RWPE1 (cell line): ENCODE results near the gene ANKRD49.

Source experiments
- CTCF ChIA-PET: fragments of 350-600 bp; sonication (Branson Sonifier 250); formaldehyde crosslinking; extraction: SDS; loops from one replicate; lab custom pipeline; 2021; lab: Yijun Ruan, JAX
- POLR2A ChIA-PET: fragments of 400-600 bp; formaldehyde crosslinking; extraction: SDS; loops from one replicate; lab custom pipeline; 2020; ENCODE audit warnings: antibody characterized with exemption; ENCODE audit not compliant: low non-redundant PET; lab: Yijun Ruan, JAX
- DNase-seq: peaks from one replicate; pipeline ENCODE4 v3.0.0; 2012; ENCODE audit warnings: low spot score
- H3K27ac ChIP-seq: fragments of 450-650 bp; 2 replicates; pipeline ENCODE4 v1.5.1; 2017
- TF ChIP-seq, protein P1 (sequence below): fragments of 450-650 bp; conservative IDR thresholded peaks from 2 replicates; pipeline ENCODE4 v1.5.1; 2017; ENCODE audit warnings: low read depth, mild to moderate bottlenecking

Gene ANKRD49

DNA sequence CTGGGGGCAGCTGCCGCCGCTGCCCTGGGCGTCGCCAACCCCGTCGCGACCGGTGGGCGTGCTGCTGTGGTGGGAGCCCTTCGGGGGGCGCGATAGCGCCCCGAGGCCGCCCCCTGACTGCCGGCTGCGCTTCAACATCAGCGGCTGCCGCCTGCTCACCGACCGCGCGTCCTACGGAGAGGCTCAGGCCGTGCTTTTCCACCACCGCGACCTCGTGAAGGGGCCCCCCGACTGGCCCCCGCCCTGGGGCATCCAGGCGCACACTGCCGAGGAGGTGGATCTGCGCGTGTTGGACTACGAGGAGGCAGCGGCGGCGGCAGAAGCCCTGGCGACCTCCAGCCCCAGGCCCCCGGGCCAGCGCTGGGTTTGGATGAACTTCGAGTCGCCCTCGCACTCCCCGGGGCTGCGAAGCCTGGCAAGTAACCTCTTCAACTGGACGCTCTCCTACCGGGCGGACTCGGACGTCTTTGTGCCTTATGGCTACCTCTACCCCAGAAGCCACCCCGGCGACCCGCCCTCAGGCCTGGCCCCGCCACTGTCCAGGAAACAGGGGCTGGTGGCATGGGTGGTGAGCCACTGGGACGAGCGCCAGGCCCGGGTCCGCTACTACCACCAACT lies 51.0 kb downstream of the ANKRD49 start:
- POLR2A ChIA-PET, result no interaction called here
- CTCF ChIA-PET, result no interaction called here
- peak overlapping the region; percentile 93 for H3K27ac ChIP-seq
- TF ChIP-seq, protein P1, sequence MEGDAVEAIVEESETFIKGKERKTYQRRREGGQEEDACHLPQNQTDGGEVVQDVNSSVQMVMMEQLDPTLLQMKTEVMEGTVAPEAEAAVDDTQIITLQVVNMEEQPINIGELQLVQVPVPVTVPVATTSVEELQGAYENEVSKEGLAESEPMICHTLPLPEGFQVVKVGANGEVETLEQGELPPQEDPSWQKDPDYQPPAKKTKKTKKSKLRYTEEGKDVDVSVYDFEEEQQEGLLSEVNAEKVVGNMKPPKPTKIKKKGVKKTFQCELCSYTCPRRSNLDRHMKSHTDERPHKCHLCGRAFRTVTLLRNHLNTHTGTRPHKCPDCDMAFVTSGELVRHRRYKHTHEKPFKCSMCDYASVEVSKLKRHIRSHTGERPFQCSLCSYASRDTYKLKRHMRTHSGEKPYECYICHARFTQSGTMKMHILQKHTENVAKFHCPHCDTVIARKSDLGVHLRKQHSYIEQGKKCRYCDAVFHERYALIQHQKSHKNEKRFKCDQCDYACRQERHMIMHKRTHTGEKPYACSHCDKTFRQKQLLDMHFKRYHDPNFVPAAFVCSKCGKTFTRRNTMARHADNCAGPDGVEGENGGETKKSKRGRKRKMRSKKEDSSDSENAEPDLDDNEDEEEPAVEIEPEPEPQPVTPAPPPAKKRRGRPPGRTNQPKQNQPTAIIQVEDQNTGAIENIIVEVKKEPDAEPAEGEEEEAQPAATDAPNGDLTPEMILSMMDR, result no peak
- DNase-seq, result no peak

DNA sequence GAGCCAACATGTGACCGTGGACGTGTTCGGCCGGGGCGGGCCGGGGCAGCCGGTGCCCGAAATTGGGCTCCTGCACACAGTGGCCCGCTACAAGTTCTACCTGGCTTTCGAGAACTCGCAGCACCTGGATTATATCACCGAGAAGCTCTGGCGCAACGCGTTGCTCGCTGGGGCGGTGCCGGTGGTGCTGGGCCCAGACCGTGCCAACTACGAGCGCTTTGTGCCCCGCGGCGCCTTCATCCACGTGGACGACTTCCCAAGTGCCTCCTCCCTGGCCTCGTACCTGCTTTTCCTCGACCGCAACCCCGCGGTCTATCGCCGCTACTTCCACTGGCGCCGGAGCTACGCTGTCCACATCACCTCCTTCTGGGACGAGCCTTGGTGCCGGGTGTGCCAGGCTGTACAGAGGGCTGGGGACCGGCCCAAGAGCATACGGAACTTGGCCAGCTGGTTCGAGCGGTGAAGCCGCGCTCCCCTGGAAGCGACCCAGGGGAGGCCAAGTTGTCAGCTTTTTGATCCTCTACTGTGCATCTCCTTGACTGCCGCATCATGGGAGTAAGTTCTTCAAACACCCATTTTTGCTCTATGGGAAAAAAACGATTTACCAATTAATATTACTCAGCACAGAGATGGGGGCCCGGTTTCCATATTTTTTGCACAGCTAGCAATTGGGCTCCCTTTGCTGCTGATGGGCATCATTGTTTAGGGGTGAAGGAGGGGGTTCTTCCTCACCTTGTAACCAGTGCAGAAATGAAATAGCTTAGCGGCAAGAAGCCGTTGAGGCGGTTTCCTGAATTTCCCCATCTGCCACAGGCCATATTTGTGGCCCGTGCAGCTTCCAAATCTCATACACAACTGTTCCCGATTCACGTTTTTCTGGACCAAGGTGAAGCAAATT lies 51.7 kb downstream of the ANKRD49 start:
- H3K27ac ChIP-seq, result no peak overlapping the region; the same call in none of the 2 replicates
- TF ChIP-seq, protein P1, result no peak
- no peak for DNase-seq
- ChIA-PET POLR2A (no interaction called here), CTCF (interaction anchor here (0.5 kb wide), 1 partner anchor 1545 kb away, joined by 3 read pairs; no protein-coding TSS in a partner anchor)

DNA sequence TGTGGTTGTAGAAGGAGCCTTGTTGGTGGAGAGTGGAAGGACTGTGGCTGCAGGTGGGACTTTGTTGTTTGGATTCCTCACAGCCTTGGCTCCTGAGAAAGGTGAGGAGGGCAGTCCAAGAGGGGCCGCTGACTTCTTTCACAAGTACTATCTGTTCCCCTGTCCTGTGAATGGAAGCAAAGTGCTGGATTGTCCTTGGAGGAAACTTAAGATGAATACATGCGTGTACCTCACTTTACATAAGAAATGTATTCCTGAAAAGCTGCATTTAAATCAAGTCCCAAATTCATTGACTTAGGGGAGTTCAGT lies 52.3 kb downstream of the ANKRD49 start:
- no peak for DNase-seq
- no peak overlapping the region; the same call in 1 of the 2 replicates for H3K27ac ChIP-seq
- ChIA-PET CTCF (no interaction called here), POLR2A (no interaction called here)
- TF ChIP-seq, protein P1, result no peak

DNA sequence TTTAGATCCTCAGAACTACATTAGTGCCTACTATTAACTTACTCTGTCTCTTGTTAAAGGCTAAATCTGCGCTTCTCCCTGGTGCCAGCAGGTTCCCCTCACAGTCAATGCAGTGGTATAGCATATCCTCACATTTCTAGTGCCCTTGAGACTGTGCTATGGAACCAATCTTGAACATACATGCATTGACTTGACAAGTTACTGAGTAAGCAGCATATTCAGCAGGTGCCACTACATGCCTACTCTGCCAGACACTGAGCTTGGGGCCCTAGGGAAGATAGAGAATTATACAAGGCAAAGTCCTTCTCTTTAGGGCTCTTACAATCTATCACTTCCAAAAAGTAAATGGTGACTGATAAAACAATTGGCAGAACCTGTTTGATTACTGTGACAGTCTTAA lies 53.1 kb downstream of the ANKRD49 start:
- CTCF ChIA-PET, result interaction anchor here (0.7 kb wide), 1 partner anchor 418 kb away, joined by 3 read pairs; no protein-coding TSS in a partner anchor
- no peak for DNase-seq

DNA sequence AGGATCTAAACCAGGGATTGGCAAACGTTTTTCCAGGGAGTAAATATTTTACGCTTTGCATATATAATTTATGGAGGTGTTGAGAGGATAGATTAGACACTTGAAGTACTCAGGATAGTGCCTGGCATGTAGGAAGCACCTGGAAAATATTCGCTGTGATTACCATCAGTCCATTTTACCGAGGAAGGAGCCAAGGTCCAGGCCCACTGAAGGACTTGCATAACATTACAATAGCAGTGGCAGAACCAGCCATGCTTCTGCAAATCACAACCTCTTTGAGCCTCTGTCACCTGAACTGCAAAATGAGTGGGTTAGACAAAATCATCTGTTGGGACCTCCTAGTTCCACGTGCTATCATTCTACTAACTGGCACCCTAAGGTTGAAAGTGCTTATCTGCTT lies 55.4 kb downstream of the ANKRD49 start:
- ChIA-PET CTCF (no interaction called here), POLR2A (no interaction called here)
- TF ChIP-seq, protein P1, result no peak
- H3K27ac ChIP-seq, result no peak overlapping the region
- no peak for DNase-seq

More for the DNA sequence above, 53.1 kb downstream of the ANKRD49 start:
- POLR2A ChIA-PET, result no interaction called here
- TF ChIP-seq, protein P1, result no peak
- H3K27ac ChIP-seq, result no peak overlapping the region
